GM15510 (cell line): Measurements from ENCODE around the gene ZNF714.

Experiments
- POLR2A ChIP-seq: IDR thresholded peaks from 3 replicates; pipeline ENCODE4 v1.6.1; 2011; ENCODE audit warnings: borderline replicate concordance; ENCODE audit not compliant: insufficient read length; ENCODE audit errors: extremely low read depth

The ZNF714 gene

DNA sequence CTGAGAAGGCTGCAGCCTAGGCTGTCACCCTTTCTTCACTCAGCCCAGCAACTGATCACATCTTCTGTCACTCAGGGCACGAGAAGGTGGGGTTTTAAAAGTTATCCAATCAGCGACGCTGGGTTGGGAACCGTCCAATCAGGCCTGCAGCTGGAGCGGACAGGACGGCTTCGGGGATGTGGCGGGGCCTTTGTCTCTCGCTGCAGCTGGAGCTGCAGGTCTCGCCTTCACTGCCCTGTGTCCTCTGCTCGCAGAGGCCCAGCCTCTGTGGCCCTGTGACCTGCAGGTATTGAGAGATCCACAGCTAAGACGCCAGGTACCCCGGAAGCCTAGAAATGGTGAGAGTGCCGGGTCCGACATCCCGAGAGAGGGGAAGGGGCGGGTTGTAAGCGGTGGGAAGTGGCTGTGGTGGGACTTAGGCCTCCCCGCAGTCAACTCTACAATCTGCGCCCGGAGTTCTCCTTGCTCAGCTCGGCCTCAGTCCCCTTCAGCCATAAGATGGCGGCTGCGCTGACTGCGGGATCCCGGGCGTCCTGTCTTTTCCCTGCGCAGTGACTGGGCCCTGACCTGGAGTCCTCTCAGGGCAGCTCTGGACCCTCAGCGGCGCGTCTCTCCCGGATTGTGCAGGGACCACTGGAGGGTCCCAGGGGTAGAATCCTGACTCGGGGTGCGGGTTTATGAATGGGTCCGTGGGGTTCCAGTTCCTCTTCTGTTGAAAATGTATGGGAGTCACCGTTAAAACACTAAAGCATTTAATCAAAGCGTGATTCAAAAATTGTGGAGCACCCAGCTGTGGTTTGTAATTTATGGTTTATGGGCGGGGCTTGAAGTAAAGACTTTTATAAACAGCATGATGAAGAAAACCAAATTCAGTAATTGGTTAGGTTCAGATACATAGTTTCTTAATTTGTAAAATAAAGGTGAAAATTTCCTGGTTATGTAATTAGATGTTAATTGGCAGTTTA is at the start of gene ZNF714:
Gene ZNF714 (plus strand): TSS at position 193 of the 965 bp plus-strand sequence. CDS start 16,066 bp downstream, outside the sequence.
- TF ChIP-seq POLR2A: peak; percentile 88

DNA sequence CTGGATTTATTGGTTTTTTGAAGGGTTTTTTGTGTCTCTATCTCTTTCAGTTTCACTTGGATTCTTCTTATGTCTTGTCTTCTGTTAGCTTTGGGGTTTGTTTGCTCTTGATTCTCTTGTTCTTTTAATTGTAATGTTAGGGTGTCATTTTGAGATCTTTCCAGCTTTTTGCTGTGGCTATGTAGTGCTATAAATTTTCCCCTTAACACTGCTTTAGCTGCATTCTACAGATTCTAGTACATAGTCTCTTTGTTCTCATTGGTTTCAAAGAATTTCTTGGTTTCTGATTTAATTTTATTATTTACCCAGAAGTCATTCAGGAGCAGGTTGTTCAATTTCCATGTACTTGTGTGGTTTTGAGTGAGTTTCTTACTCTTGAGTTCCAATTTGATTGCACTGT is 37.0 kb upstream of the ZNF714 start:
- no peak for TF ChIP-seq POLR2A

DNA sequence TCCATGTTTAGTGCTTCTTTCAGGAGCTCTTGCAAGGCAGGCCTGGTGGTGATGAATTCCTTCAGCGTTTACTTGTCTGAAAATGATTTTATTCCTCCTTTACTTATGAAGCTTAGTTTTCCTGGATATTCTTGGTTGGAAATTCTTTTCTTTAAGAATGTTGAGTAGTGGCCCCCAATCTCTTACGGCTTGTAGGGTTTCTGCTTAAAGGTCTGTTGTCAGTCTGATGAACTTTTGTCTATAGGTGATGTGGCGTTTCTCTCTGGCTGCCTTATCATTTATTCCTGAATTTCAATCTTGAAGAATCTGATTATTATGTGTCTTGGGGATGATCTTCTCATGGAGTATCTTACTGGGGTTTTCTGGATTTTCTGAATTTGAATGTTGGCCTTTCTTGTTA is 35.5 kb upstream of the ZNF714 start:
- no peak for TF ChIP-seq POLR2A

DNA sequence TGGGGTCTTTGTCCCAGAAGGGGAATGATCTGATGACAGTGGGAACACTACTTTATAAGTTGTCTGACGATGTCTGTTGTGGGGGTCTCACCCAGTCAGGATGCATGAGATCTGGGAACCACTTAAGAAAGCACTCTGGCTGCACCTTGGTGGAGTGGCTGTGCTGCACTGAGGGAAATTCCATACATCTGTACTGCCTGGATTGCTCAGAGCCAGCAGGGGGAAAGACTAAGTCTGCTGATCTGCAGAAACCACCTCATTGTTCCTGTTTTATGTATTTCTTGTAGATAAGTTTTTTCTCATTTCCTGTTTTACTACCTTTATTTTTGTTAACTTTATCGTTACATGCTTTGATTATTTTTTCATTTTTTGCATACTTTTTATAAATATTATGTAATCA is 34.3 kb upstream of the ZNF714 start:
- TF ChIP-seq POLR2A: no peak

DNA sequence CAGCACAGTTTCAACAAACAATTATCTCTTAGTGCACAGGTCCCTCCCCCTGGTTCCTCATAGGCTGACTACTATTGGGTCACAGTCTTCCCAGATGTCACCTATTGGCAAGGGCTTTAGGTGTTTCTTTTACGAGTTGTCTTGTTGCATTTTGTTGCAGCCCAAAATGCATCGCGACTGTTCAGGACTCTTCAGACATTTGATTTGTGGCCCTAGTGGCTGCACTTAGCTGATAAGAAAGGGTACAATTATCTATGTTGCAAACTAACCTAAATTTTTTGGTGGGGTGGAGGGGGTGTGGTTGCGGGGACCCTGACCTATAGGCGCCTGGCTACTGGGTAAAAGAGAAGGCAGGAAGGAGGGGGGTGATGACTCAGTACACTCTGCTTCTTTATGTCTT is 29.1 kb upstream of the ZNF714 start:
- TF ChIP-seq POLR2A: no peak

DNA sequence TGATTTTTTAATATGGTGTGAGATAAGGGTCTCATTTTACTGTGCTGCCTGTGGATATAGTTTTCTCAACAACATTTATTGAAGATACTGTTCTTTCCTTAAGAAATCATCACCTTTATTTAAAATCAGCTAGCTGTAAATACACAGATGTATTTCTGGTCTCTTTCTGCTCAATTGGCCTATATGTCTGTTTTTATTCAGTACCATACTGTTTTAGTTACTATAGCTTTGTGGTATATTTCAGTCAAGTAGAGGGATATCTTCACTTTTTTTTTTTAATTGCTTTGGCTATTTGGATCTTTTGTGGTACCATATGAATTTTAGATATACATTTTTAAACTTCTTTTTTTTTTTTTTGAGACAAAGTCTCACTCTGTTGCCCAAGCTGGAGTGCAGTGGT is 16.7 kb upstream of the ZNF714 start:
- no peak for TF ChIP-seq POLR2A

DNA sequence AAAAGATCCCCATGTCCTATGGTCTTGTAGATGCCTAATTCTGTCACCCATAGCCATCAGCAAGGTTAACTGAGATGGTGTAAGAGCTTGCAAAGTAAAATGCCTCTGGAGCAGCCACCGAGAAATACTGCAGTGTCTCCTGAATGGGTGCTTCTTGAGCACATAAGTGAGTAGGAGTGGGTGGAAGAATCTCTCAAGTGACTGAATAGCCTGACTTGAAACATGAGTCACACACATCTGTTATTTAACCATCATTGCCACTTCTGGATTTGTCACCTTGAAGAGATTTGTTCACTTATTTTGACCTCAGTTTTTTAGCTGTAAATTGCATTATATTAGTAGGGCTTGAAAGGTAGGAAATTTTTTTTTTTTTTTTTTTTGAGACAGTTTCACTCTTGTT is 2.3 kb downstream of the ZNF714 start:
- no peak for TF ChIP-seq POLR2A

DNA sequence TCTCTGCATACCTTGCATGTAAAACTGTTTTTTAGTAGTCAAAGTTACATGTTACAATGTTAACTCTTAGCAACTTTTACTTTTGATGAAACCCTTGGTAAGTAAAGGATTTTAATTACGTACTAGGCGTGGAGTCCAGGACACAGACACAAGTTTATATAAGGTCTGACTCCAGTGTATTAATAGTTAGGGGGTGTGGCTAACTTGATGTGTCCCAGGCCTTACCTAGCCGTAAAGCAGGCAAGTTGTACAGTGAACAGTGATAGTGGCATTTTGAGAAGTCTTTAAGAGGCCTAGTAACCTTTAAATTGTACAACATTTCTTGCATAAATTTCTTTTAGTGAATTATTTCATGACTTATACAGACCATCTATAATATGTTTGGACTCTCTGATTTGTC is 5.9 kb downstream of the ZNF714 start:
- TF ChIP-seq POLR2A: no peak

DNA sequence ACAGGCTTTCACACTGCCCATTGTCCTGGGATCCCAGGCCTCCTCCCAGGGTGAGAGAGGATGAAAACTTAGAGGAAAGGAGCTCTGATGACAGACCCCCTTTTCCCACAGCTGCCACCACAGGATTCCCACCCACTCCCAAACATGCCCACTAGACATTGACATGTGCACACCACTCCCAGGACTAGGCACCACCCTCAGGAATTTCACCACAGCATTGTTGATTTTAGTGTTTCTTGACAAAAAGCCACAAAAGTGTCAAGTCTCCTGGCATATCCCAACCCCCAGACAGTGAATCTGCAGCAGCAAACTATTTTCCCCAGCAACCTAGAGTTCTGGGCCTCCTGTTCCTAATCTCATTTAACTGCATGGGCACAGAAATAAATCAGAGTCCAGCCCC is 10.1 kb downstream of the ZNF714 start:
- TF ChIP-seq POLR2A: no peak

DNA sequence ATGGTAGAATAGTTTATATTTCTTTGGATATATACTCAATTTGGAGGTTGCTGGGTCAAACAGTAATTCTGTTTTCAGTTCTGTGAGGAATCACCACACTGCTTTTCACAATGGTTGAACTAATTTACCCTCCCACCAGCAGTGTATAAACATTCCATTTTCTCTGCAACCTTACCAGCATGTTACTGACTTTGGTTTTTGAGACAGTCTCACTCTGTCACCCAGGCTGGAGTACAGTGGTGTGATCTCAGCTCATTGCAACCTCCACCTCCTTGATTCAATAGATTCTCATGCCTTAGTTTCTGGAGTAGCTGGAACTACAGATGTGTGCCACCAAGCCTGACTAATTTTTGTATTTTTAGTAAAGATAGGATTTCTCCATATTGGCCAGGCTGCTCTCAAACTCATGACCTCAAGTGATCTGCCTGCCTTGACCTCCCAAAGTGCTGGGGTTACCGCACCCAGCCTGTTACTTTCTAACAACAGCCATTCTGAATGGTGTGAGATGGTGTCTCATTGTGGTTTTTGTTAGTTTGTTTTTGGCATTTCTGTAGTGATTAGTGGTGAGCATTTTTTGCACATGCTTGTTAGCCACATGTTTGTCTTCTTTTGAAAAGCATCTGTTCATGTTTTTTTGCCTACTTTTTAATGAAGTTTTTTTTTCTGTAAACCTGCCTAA is 12.5 kb downstream of the ZNF714 start:
- TF ChIP-seq POLR2A: no peak

DNA sequence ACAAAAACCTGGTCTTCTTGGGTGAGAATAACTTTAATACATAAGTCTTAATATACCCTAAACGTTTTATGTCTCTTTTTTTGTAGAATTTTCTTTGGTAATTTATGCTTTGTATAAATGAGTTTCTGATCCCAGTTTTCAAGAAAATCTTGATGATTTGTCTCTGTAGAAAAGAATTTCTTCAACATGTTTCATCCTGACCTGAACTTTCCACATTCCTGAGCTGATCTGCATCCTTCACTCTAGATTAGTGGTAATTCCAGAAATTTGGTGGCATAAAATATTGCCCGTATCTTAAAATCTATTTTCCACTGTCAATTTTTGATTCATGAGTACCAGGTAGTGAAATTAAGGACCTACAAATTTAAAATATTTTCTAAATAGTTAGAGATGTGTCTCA is 16.3 kb downstream of the ZNF714 start:
- TF ChIP-seq POLR2A: no peak

DNA sequence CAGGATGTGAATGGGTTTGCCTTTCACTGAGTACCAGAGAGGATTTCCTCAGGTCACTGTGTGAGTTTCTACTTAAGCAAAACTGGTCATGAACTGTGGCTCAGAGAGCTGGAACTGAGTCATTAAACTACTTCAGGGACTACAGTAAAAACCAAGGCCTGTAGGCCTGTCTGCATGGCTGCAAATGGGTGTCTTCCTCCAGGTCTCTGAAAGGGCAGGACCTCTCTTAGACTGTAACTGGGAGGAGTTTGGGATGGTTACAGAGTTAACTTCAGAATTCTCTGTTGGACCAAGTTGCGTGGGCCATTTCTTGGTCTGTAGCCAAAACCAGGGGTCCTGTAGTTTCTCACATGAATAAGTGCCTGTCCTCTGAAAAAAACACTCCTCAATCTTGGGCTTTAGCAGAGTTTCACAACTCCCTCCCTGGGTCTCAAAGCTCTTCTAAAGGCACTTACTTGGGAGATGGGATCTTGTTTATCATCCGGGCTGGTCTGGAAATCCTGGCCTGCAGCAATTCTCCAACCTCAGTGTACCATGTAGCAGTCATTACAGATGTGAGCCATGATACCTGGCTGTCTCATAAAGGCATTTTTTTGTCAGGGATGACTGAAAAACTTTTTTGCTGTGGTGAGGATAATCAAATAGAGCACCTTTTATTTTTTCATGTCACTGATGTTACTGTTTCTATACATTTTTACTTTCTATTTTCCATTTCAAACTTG is 19.7 kb downstream of the ZNF714 start:
- no peak for TF ChIP-seq POLR2A

DNA sequence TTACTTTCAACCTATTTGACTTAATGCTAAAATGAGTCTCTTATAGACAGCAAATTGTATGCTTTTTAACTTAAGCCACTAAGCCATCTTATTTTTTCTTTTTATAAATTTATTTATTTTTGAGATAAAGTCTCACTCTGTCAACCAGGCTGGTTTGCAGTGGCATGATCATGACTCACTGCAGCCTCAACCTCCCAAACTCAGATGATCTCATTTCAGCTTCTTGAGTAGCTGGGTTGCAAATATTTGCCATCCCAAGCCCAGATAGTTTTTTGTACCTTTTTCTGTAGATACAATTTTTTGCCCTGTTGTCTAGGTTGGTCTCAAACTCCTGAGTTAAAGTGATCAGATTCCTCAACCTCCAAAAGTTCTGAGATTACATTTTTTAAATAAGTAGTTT is 27.1 kb downstream of the ZNF714 start:
- no peak for TF ChIP-seq POLR2A

DNA sequence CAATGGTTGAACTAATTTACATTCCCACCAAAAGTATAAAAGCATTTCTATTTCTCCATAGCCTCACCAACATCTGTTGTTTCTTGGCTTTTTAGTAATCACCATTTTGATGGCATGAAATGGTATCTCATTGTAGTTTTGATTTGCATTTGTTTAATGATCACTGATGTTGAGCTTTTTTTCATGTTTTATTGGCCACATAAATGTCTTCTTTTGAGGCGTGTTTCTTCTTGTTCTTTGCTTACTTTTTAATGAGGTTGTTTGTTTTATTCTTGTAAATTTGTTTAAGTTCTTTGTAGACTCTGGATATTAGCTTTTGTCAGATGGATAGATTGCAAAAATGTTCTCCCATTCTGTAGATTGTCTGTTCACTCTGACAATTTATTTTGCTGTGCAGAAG is 28.2 kb downstream of the ZNF714 start:
- no peak for TF ChIP-seq POLR2A

DNA sequence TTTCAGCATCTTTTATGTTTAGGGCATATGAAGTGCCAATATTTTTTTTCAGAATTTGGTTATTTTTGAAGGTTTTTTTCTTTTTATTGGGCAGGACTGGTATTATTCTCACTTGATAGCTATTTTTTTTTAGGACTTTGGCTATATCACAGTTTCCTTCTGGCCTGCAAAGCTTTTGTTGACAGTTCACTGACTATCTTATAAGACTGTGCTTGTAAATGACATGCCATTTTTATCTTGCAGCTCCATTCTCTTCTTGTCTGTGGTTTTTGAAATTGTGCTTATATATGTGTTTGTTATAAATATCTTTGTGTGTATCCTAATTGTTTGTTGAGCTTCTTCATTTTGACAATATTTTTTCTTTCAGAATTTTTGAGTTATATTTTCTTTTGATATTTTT is 33.4 kb downstream of the ZNF714 start:
- no peak for TF ChIP-seq POLR2A
